Muscle of leg (tissue), 11 donors: ENCODE results near the gene PTPRB. TPM values are rescaled to one million over a fixed set of nuclear protein-coding genes. Genes with fewer than 3 reads are reported as not detected.

Experiments
- DNase-seq: peaks from one replicate; pipeline ENCODE4 v3.0.0; 2013
- H3K27ac ChIP-seq: one replicate; pipeline ENCODE4 v1.5.1; 2013; ENCODE audit warnings: mild to moderate bottlenecking, low read length, control low read depth
- H3K27me3 ChIP-seq: one replicate; pipeline ENCODE4 v1.6.1; 2013; ENCODE audit warnings: low read length; ENCODE audit not compliant: control insufficient read depth, insufficient read depth
- H3K36me3 ChIP-seq: one replicate; pipeline ENCODE4 v1.6.1; 2013; ENCODE audit warnings: low read length; ENCODE audit not compliant: control insufficient read depth, insufficient read depth
- H3K4me1 ChIP-seq: one replicate; pipeline ENCODE4 v1.6.1; 2013; ENCODE audit warnings: low read length; ENCODE audit not compliant: control insufficient read depth, insufficient read depth
- H3K4me3 ChIP-seq: one replicate; pipeline ENCODE4 v1.5.1; 2013; ENCODE audit warnings: low read length, control low read depth
- H3K9me3 ChIP-seq: replicated peaks from 2 replicates; pipeline ENCODE4 v1.6.1; 2013; ENCODE audit warnings: low read depth, low read length; ENCODE audit not compliant: control insufficient read depth
- WGBS: methylation state at CpG from one replicate; pipeline ENCODE4 v1.1.5; 2013; ENCODE audit warnings: missing lambda C conversion rate; ENCODE audit not compliant: insufficient coverage; 5-methylcytosine and 5-hydroxymethylcytosine counted together
- polyA plus RNA-seq, 8 donors: library from polyadenylated mRNA; unstranded; fragments of 120-200 nt; gene quantifications; one replicate each; pipeline versions ENCODE4 v1.2.1 to v1.2.3, GENCODE V29; 2013; ENCODE audit warnings: inconsistent platforms in 1 of 8, low replicate concordance in 1 of 8; ENCODE audit not compliant: insufficient read length in 8 of 8, insufficient read depth in 1 of 8
- total RNA-seq: library from RNA; stranded (reverse); fragments of 120-200 nt; gene quantifications from one replicate; pipeline ENCODE4 v1.2.4, GENCODE V29; 2013

The PTPRB gene
- total and polyA plus RNA-seq, 9 donors: 12.4 to 20.8 (median 15.7) TPM

DNA sequence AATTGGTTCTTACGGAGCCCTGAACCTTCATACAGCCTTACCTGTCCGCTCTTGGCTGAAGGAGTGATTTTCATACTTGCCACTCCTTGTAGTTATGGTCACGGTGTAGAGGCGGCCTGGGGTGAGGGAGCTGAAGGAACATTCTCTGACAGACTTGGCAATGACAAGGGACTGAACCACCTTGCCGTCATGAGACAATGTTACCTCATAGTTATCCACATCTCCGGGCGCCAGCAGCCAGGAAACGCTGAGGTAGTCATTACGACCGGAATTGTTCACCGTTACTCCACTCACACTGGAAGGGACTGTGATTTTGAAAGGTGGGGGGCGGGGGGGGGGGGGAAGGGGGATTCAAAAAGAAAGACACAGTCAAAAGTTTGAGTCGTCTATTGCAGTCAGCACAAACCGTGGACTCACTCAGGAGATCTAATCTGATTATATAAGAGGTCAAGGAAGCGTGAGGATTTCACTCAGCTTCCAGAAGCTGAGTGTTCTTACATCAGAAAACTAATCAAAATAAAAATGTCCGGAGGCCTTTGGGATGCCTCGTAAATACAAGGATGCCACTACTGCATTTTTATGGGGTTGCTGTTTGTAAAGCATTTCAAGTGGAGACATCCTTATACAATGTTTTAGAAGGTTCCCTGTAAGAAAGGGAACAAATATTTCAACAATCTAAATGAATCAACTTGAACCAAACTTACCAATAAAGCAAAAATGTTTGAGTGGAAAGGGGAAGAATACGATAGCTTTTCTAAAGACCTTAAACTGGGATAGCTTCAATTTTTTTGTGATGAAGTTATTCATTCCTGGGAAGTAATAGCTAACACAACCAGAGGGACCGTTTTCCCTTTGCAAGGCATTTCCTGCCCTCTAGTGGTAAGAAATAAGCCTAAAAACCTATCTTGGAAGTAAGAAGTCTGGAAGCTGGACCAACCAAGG lies 60.6 kb downstream of the PTPRB start:
- Histone ChIP-seq H3K36me3 (no peaks in the 10 kb centered on the region), H3K27ac (no peak overlapping the region), H3K9me3 (no peaks in the 10 kb centered on the region), H3K27me3 (no peaks in the 10 kb centered on the region), H3K4me1 (no peaks in the 10 kb centered on the region), H3K4me3 (no peak overlapping the region)
- DNase-seq: peak; percentile 91
- no CpG with 5 or more reads among the region's 19 CpGs for WGBS

- peak; percentile 19 for DNase-seq
- 20% methylated on average over 1 of the region's 3 CpGs for WGBS
- Histone ChIP-seq H3K27me3 (no peaks in the 10 kb centered on the region), H3K27ac (no peak overlapping the region), H3K4me3 (no peak overlapping the region), H3K9me3 (no peaks in the 10 kb centered on the region), H3K4me1 (no peaks in the 10 kb centered on the region), H3K36me3 (no peaks in the 10 kb centered on the region)
Measured at GRCh38 chr12:70571705-70572268, 65.4 kb downstream of the PTPRB start.

DNA sequence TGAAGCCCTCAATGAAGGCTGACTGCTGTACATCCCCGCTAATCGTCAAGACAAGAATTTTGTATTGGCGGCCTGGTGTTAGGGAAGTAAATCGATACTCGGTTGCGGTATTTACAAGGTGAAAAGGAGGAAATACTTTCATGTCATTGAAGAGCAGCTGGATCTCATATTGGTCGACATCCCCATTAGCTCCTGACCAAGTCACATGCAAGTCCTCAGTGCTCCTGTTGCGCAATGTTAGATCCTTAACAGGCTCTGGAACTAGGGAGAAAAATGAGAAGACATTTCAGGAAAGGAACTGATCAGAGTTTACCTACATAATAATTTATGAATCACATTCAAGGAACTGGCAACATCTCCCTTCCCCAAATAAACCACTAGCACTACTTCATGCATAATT lies 66.2 kb downstream of the PTPRB start:
- Histone ChIP-seq H3K4me1 (no peaks in the 10 kb centered on the region), H3K27me3 (no peaks in the 10 kb centered on the region), H3K27ac (no peak overlapping the region), H3K9me3 (no peaks in the 10 kb centered on the region), H3K36me3 (no peaks in the 10 kb centered on the region), H3K4me3 (no peak overlapping the region)
- no peak for DNase-seq
- WGBS: 96% methylated on average over 5 of the region's 8 CpGs

- no peaks in the 10 kb centered on the region for H3K36me3 ChIP-seq
- DNase-seq: no peak
- H3K4me3 ChIP-seq: no peak overlapping the region
- no peaks in the 10 kb centered on the region for H3K9me3 ChIP-seq
- 89% methylated on average over 4 of the region's 4 CpGs for WGBS
- no peaks in the 10 kb centered on the region for H3K4me1 ChIP-seq
- H3K27me3 ChIP-seq: no peaks in the 10 kb centered on the region
- H3K27ac ChIP-seq: no peak overlapping the region
Measured at GRCh38 chr12:70561550-70561949, 75.7 kb downstream of the PTPRB start.

DNA sequence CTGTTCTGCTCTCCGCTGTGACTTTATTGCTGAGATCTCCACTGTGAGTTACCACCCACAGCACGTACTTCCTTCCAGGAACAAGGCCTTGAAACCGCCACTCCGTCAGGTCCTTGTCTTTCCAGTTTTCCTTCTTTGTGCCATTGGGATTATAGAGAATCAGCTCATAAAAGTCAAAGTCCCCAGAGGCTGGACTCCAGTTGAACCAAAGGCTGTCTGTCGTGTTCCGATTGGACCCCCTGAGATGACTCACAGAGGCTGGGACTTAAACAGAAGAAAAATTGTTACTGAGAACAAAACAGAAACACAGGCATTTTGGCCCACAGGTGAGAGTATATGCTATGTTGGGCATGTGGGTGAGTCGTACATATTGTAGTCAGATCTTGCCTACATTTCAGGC lies 76.6 kb downstream of the PTPRB start:
- no peaks in the 10 kb centered on the region for H3K36me3 ChIP-seq
- no peak for DNase-seq
- no peaks in the 10 kb centered on the region for H3K4me1 ChIP-seq
- H3K9me3 ChIP-seq: no peaks in the 10 kb centered on the region
- WGBS: 82% methylated on average over 4 of the region's 7 CpGs
- H3K27me3 ChIP-seq: no peaks in the 10 kb centered on the region
- H3K4me3 ChIP-seq: no peak overlapping the region
- H3K27ac ChIP-seq: no peak overlapping the region

GRCh38 chr12:70559390-70559789 lies 77.8 kb downstream of the PTPRB start:
- no peak for DNase-seq
- Histone ChIP-seq H3K9me3 (no peaks in the 10 kb centered on the region), H3K27ac (no peak overlapping the region), H3K27me3 (no peaks in the 10 kb centered on the region), H3K4me1 (no peaks in the 10 kb centered on the region), H3K4me3 (no peak overlapping the region), H3K36me3 (no peaks in the 10 kb centered on the region)
- WGBS: 89% methylated on average over 3 of the region's 5 CpGs

DNA sequence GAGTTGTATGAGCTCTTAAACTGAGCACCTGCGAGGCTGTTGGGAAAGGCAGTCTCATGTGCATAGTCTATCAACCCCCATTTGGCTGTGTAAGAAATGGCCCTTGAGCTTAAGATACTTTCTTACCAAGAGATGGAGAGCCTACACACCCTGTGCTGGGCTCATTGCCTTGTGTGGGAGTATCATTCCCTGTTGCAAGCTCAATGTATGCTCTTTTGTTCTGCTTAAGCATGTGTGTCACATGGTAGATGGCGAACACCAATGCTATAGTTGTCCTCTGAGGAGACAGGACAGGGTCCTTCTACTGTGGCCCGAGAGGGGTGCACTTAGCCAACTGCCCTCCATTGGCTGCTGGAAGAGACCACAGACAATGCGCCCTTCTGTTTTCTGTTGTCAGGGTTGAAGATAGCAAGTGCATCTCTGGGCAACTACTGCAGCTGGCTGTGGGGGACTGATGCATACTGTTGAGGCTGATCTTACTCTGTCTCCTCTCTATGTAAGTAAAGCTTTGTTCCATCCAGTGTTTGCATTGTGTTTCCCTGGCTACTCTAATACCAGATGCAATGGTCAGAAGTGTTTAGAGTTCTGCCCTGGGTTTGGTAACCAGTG lies 79.5 kb downstream of the PTPRB start:
- Histone ChIP-seq H3K9me3 (no peaks in the 10 kb centered on the region), H3K27me3 (no peaks in the 10 kb centered on the region), H3K27ac (no peak overlapping the region), H3K4me1 (no peaks in the 10 kb centered on the region), H3K36me3 (no peaks in the 10 kb centered on the region), H3K4me3 (no peak overlapping the region)
- WGBS: 89% methylated on average over 2 of the region's 4 CpGs
- peak; percentile 9 for DNase-seq

- H3K4me3 ChIP-seq: no peak overlapping the region
- no peaks in the 10 kb centered on the region for H3K4me1 ChIP-seq
- no peak for DNase-seq
- H3K36me3 ChIP-seq: no peaks in the 10 kb centered on the region
- H3K9me3 ChIP-seq: no peaks in the 10 kb centered on the region
- WGBS: 73% methylated on average over 2 of the region's 5 CpGs
- no peak overlapping the region for H3K27ac ChIP-seq
- H3K27me3 ChIP-seq: no peaks in the 10 kb centered on the region
Measured at GRCh38 chr12:70556179-70556869, 80.9 kb downstream of the PTPRB start.

- H3K27ac ChIP-seq: no peak overlapping the region
- DNase-seq: no peak
- H3K4me1 ChIP-seq: no peaks in the 10 kb centered on the region
- H3K9me3 ChIP-seq: no peaks in the 10 kb centered on the region
- H3K36me3 ChIP-seq: no peaks in the 10 kb centered on the region
- H3K4me3 ChIP-seq: no peak overlapping the region
- no CpG with 5 or more reads among the region's 3 CpGs for WGBS
- H3K27me3 ChIP-seq: no peaks in the 10 kb centered on the region
Measured at GRCh38 chr12:70555081-70555480, 82.1 kb downstream of the PTPRB start.

DNA sequence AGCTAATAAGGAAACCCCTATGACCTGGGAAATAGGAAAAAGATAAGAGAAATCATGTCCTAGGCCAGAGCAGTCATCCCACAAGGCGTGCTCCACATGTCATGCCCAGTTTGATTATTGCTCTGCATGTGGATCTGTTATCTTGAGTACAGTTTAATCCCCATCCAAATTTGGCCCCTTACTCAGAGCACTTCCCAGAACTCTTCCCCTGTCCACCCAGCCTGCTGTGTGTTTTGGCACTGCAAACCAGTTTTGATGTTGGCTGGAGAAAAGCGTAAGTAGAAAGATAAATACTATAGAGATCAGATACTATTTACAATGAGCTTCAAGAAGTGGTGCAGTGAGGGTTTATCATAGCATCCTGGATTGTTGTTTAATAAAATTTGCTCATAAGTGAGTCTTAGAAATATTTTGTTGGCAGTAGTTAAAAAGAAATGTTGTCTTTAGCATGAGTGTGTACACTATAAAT lies 83.8 kb downstream of the PTPRB start:
- H3K36me3 ChIP-seq: no peaks in the 10 kb centered on the region
- no peak overlapping the region for H3K4me3 ChIP-seq
- WGBS: no CpG with 5 or more reads among the region's 2 CpGs
- H3K27me3 ChIP-seq: no peaks in the 10 kb centered on the region
- no peaks in the 10 kb centered on the region for H3K9me3 ChIP-seq
- peak; percentile 12 for DNase-seq
- no peaks in the 10 kb centered on the region for H3K4me1 ChIP-seq
- no peak overlapping the region for H3K27ac ChIP-seq
